Putamen (tissue), 1 donor: ENCODE measurements around the gene HOOK1.

Experiments
- DNase-seq: peaks from one replicate; pipeline ENCODE4 v3.0.0-alpha.2; 2016; ENCODE audit warnings: low spot score

HOOK1 gene

GRCh38 chr1:59814901-59815825 is at the start of gene HOOK1:
Gene HOOK1 (plus strand): TSS chr1:59814949. CDS start chr1:59815118, 169 bp downstream.
- no peak for DNase-seq

- DNase-seq: no peak
Measured at GRCh38 chr1:59765011-59765730, 49.6 kb upstream of the HOOK1 start.

GRCh38 chr1:59766227-59766855 is 48.4 kb upstream of the HOOK1 start:
- DNase-seq: no peak

GRCh38 chr1:59767119-59767518 is 47.6 kb upstream of the HOOK1 start:
- no peak for DNase-seq

GRCh38 chr1:59768792-59769735 is 45.7 kb upstream of the HOOK1 start:
- DNase-seq: no peak

- DNase-seq: no peak
Measured at GRCh38 chr1:59769736-59770095, 45.0 kb upstream of the HOOK1 start.

- no peak for DNase-seq
Measured at GRCh38 chr1:59771361-59771760, 43.4 kb upstream of the HOOK1 start.

- DNase-seq: no peak
Measured at GRCh38 chr1:59775480-59775879, 39.3 kb upstream of the HOOK1 start.

- DNase-seq: no peak
Measured at GRCh38 chr1:59776960-59777852, 37.5 kb upstream of the HOOK1 start.

- DNase-seq: no peak
Measured at GRCh38 chr1:59779949-59780348, 34.8 kb upstream of the HOOK1 start.

- no peak for DNase-seq
Measured at GRCh38 chr1:59788825-59789224, 25.9 kb upstream of the HOOK1 start.

- no peak for DNase-seq
Measured at GRCh38 chr1:59798600-59798999, 16.1 kb upstream of the HOOK1 start.

- DNase-seq: no peak
Measured at GRCh38 chr1:59803458-59804038, 11.2 kb upstream of the HOOK1 start.

- no peak for DNase-seq
Measured at GRCh38 chr1:59804301-59804700, 10.4 kb upstream of the HOOK1 start.

GRCh38 chr1:59805554-59805953 is 9.2 kb upstream of the HOOK1 start:
- DNase-seq: no peak

- peak; percentile 85 for DNase-seq
Measured at GRCh38 chr1:59814180-59814900, 409 bp upstream of the HOOK1 start.

- no peak for DNase-seq
Measured at GRCh38 chr1:59815892-59816291, 1.1 kb downstream of the HOOK1 start.

GRCh38 chr1:59816318-59816878 is 1.6 kb downstream of the HOOK1 start:
- no peak for DNase-seq
